ENCODE data around the gene KSR2.

The KSR2 gene

DNA sequence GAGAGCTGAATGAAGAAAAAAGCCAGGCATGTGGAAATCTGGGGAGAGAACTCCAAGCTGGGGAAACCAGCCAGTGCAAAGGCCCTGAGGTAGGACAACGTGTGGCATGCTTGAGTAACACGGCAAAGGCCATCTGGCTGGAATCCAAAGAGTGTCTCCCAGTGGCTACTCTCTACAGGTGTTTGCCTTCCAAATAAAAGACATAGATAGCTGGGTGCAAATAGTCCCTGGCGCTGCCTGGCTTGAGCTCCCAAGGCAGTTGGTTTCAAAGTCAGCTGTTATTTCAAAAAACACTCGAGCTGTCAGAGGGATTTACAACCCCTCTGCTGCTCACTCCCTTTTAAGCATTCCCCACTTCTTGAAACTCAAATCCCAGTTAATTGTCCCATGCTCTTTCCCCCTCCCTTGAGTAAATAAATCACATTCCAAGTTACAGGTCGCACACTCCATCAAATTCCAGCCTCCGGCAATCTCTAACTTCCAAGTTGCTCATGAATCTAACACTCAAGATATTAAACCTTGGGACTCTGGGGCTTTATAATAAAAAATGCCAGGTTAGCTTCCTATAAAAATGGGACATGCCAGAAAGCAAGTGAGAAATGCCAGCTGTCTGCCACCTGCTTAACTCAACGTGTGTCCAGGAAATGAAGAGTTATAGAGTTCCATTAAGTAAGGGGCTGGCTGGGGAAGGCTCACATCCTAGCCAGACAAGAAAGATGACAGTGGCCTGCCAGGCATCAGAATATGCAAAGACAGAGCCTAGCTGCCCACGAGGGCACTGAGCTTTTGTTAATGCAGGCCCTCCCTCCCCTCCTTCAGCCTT, 473.7 kb downstream of the KSR2 start:
- Mint-ChIP-seq H3K27me3 (no peaks in the 10 kb centered on the region), H3K9me3 (no peaks in the 10 kb centered on the region)

DNA sequence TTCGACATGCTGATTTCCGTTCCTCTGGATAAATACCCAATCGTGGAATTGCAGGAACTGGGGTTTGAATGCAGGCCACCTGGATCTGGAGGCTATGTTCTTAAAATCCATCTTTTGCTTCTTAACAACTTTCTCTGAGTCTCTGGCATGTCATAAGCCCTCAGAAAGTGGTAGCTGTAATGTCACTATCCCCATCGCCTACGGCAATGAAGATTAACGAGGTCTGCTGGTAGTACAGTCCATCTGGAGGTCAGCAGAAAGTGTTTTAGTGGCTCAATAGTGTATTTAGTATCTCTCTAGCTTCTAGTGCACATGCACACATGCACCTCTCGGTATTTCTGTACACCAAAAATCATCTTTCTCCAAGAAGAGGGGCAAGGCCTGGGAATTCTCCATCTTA, 477.1 kb downstream of the KSR2 start:
- ATAC-seq, result no peak
- no peak overlapping the region for H3K4me3 Mint-ChIP-seq
- no peaks in the 10 kb centered on the region for H3K36me3 Mint-ChIP-seq (ENCODE audit: low read depth)
- DNase-seq, result no peak
- H3K27ac Mint-ChIP-seq, result no peak overlapping the region
- no peaks in the 10 kb centered on the region for H3K27me3 Mint-ChIP-seq
- H3K9me3 Mint-ChIP-seq, result no peaks in the 10 kb centered on the region
- H3K4me1 Mint-ChIP-seq, result no peaks in the 10 kb centered on the region

More for the DNA sequence above, 473.7 kb downstream of the KSR2 start:
- ATAC-seq (no peak), DNase-seq (no peak)
- Mint-ChIP-seq H3K36me3 (ENCODE audit: low read depth) (no peaks in the 10 kb centered on the region), H3K4me1 (no peaks in the 10 kb centered on the region), H3K27ac (no peak overlapping the region), H3K4me3 (no peak overlapping the region)

DNA sequence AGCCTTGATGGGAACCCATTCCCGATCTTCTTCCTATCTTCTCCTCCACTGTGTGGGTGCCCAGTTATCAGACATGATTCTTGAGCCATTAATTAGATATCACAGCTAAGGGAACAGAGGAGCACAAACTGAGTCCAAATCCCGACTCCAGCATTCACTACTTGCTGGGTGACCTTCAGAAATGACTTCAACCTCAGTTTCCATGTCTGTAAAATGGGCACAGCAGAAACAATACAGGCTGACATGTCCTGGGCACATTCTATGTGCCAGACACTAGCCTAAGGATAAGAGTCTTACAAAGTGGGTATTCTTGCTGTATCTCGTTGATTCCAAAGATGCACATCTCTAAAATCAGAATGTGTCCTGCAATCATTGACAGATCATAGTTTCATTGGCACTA, 478.7 kb downstream of the KSR2 start:
- H3K36me3 Mint-ChIP-seq (ENCODE audit: low read depth), result no peaks in the 10 kb centered on the region
- H3K4me1 Mint-ChIP-seq, result no peaks in the 10 kb centered on the region
- no peak overlapping the region for H3K27ac Mint-ChIP-seq
- ATAC-seq (no peak), DNase-seq (no peak)
- no peak overlapping the region for H3K4me3 Mint-ChIP-seq
- no peaks in the 10 kb centered on the region for H3K9me3 Mint-ChIP-seq
- H3K27me3 Mint-ChIP-seq, result no peaks in the 10 kb centered on the region

DNA sequence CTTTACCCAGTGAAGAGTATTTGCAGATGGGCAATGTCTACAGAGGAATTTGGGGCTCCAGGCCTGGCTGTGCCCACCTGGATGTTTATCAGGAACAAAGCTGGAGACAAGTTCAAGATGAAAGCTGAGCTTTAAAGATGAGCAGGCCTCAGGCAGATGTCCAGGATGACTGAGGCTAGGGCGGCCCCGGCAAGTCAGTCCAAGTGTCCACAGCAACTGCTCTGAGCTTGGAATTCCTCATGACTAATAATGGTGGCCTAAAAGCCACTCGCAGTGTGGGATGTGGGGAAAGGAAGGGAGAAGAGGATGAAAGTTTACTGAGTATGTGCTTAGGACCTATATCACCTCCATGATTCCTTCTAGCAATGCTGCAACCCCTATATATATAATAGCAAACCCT, 479.1 kb downstream of the KSR2 start:
- Mint-ChIP-seq H3K4me3 (no peak overlapping the region), H3K9me3 (no peaks in the 10 kb centered on the region), H3K4me1 (no peaks in the 10 kb centered on the region), H3K27me3 (no peaks in the 10 kb centered on the region), H3K27ac (no peak overlapping the region), H3K36me3 (ENCODE audit: low read depth) (no peaks in the 10 kb centered on the region)
- DNase-seq (no peak), ATAC-seq (no peak)

DNA sequence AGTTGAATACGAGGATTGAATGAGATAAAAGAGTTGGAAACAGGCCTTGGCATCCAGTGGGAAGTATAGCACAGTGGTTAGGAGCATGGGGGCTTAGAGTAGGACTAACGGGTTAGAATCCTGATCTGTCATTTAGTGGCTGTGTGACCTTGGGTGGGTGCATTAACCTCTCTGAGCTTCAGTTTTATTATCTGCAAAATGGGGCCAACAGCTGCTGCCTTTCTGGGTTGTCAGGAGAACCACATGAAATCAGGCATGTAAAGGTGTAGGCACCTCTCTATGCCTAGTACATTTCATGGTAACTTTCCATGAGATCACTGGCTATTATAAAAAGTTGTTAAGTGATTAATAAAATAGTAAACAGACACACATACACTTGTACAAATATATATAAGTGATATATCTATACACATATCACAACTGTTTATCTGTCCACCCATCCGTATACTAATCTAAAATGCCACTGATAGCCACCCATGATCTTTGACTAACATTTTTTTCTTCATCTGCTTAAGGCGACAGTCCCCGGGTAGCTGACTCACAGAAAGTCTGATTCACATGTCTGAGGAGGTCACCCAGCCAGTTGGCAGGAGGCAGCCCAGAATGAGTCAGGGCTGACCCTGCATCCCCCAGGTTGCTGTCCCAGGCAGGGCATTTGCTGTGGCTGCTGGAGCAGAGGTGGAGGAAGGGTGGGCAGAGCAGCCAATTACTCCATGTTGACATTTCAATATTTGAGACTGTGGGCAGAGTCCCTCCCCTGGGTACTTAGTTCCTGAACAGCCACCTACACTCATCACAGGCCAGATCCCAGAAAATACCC, 481.7 kb downstream of the KSR2 start:
- H3K4me3 Mint-ChIP-seq, result no peak overlapping the region
- H3K9me3 Mint-ChIP-seq, result no peaks in the 10 kb centered on the region
- no peak for DNase-seq
- H3K36me3 Mint-ChIP-seq (ENCODE audit: low read depth), result no peaks in the 10 kb centered on the region
- H3K27me3 Mint-ChIP-seq, result no peaks in the 10 kb centered on the region
- no peaks in the 10 kb centered on the region for H3K4me1 Mint-ChIP-seq
- peak; percentile 63 for ATAC-seq
- no peak overlapping the region for H3K27ac Mint-ChIP-seq

DNA sequence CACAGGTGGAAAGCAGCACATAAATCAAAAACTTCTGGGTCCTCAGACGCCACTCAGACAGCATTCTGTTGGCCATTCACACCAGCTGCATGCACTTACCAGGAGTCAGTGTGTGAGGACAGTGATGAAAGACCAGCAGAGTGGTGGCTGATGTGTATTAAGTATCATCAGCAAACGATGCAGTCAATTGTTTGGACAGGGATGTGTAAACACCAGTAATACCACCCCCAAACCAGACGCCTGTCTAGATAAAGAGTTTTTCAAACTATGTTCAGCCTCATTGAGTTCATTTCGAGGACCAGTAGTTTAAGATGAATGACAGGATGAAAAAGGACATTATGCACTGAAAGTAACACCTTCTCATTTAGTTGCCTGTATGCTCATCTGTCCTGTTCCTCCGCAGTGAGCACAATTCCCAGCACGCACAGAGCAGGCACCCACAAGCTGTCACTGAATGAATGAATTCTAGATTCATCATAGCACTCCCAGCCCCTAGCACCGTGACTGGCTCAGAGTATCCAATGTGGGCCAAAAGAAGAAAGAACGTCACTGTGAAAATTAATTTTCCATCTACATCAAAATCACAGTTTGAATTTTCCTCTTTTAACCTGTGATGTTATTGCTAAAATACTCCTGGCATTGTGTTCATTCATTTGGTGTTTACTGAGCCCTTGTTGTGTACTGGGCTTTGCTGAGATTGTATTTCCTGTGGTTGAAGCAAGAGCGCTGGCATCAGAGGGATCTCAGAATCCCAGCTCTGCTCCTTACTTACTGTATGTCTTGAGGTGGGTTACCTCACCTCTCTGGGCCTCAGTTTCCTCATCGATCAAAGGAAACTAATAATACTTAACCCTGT, 482.6 kb downstream of the KSR2 start:
- Mint-ChIP-seq H3K4me3 (no peak overlapping the region), H3K27me3 (no peaks in the 10 kb centered on the region), H3K27ac (no peak overlapping the region), H3K36me3 (ENCODE audit: low read depth) (no peaks in the 10 kb centered on the region), H3K9me3 (no peaks in the 10 kb centered on the region), H3K4me1 (no peaks in the 10 kb centered on the region)
- DNase-seq (no peak), ATAC-seq (no peak)

DNA sequence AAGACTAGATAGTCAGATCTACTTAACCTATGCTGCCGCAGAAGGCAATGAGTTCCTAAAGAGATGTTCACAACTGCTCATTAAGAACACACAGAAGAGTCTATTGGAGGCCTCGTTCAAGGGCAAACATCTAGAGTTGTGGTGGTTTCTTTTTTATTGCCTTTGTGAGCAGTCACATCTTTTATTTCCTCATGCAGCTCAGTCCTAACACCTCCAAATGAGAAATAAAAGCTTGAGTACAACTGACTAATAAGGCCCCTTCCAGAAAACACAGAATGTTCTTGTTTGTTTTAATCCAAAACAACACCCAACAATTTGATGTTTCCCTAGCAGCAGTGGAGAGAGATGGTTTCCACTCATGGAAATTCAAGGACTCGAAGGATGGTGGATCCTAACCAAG, 483.9 kb downstream of the KSR2 start:
- H3K27me3 Mint-ChIP-seq, result no peaks in the 10 kb centered on the region
- ATAC-seq (no peak), DNase-seq (no peak)
- no peak overlapping the region for H3K4me3 Mint-ChIP-seq
- no peaks in the 10 kb centered on the region for H3K9me3 Mint-ChIP-seq
- H3K4me1 Mint-ChIP-seq, result no peaks in the 10 kb centered on the region
- H3K36me3 Mint-ChIP-seq (ENCODE audit: low read depth), result no peaks in the 10 kb centered on the region
- H3K27ac Mint-ChIP-seq, result no peak overlapping the region

DNA sequence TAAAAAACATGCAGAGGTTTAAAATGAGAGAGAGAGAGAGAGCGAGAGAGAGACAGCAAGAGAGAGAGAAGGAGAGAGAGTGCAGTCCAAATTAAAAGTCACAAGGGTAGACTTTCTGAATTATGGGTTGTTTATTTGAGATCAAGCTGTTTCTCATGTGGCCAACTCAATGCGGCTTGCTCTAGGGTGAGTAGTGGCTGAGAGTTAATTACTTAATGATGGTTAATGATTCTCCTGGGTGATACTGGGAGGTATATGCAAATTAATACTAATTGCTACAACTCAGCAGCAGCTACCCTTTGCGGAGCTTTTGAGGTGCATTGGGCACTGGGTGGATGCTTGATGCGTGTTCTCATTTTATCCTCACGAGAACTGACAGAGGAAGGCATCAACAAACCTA, 485.3 kb downstream of the KSR2 start:
- ATAC-seq, result no peak
- no peaks in the 10 kb centered on the region for H3K4me1 Mint-ChIP-seq
- no peaks in the 10 kb centered on the region for H3K27me3 Mint-ChIP-seq
- no peaks in the 10 kb centered on the region for H3K9me3 Mint-ChIP-seq
- H3K4me3 Mint-ChIP-seq, result no peak overlapping the region
- no peak overlapping the region for H3K27ac Mint-ChIP-seq
- DNase-seq, result no peak
- H3K36me3 Mint-ChIP-seq (ENCODE audit: low read depth), result no peaks in the 10 kb centered on the region

DNA sequence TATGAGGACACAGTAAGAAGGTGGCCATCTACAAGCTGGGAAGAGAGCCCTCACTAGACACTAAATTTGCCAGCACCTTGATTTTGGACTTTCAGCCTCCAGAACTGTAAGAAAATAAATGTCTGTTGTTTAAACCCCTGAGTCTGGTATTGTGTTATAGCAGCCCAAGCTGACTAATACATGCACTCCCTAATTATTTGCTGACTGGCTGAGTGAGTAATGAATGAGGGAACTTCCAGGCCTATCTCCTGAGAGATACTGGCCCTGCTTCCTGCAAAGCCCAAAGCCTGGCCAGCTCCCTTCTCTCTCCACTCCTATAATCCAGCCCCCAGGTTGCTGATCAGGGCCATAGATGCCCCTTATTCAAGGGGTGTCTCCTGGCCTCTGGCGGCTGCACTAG, 487.3 kb downstream of the KSR2 start:
- Mint-ChIP-seq H3K4me3 (no peak overlapping the region), H3K27me3 (no peaks in the 10 kb centered on the region), H3K36me3 (ENCODE audit: low read depth) (no peaks in the 10 kb centered on the region), H3K9me3 (no peaks in the 10 kb centered on the region), H3K27ac (no peak overlapping the region), H3K4me1 (no peaks in the 10 kb centered on the region)
- ATAC-seq, result no peak
- DNase-seq, result no peak

DNA sequence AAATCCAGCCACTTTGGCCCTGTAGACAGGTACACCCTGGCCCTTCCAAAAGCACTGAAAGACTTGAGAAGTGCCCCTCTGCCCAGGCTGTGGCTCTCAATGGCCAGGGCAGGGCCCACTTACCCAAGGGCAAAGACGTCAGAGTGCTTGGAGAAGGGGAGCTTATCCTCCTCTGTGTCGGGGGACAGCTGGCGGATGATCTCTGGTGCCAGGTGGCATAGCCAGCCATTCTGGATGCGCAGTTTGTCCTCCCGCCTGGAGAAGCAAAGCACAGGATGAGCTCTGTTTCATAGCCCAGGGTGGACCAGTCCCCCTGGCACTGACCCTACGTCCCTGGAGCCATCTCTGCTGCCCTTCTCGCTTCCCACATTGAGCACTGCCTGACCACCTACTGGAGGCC, 492.4 kb downstream of the KSR2 start:
- Mint-ChIP-seq H3K4me1 (no peaks in the 10 kb centered on the region), H3K36me3 (ENCODE audit: low read depth) (no peaks in the 10 kb centered on the region), H3K27me3 (no peaks in the 10 kb centered on the region), H3K9me3 (no peaks in the 10 kb centered on the region), H3K27ac (no peak overlapping the region), H3K4me3 (no peak overlapping the region)
- no peak for ATAC-seq
- no peak for DNase-seq

DNA sequence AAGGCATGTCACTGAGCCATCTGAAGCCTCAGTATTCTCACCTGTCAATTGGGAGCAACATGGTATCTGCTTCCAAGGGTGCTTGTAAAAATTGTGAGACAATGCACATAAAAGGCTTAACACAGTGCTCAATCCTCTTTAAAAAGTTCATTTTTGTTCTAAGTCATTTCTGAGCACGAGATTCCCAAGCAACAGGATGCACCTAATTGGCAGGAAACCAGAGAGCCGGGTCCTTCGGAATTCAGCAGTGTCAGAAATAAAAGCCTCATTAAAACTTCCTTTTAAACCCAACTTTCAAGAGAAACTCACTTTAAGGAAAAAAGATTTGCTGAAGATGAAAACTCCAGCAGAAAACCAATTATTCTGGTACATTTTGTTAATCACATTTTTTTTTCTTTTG, 494.9 kb downstream of the KSR2 start:
- H3K4me1 Mint-ChIP-seq, result no peaks in the 10 kb centered on the region
- no peak for DNase-seq
- no peak overlapping the region for H3K4me3 Mint-ChIP-seq
- H3K36me3 Mint-ChIP-seq (ENCODE audit: low read depth), result no peaks in the 10 kb centered on the region
- no peak for ATAC-seq
- H3K9me3 Mint-ChIP-seq, result peaks cover 5% of the 10 kb centered on the region
- H3K27ac Mint-ChIP-seq, result no peak overlapping the region
- no peaks in the 10 kb centered on the region for H3K27me3 Mint-ChIP-seq

DNA sequence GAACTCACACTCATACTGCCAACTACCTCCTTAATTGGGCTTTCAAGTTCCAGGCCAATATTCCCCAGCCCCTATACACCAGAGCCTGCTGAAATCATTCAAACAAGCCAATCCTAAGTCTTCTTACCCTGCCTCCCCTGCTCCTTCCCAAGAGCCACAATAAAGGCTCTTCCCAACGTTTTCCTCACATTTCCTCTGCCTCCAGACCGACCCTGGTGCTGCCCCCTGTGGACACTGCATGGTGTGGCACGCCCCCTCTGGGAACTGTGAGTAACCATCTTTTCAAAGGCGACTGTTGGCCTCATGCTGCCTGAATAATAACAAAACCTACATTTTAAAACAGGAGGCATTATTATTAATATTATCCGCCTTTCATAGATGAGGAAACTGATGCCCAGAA, 495.8 kb downstream of the KSR2 start:
- DNase-seq (no peak), ATAC-seq (no peak)
- H3K36me3 Mint-ChIP-seq (ENCODE audit: low read depth), result no peaks in the 10 kb centered on the region
- no peak overlapping the region for H3K4me3 Mint-ChIP-seq
- peaks cover 5% of the 10 kb centered on the region for H3K9me3 Mint-ChIP-seq
- no peaks in the 10 kb centered on the region for H3K4me1 Mint-ChIP-seq
- H3K27me3 Mint-ChIP-seq, result no peaks in the 10 kb centered on the region
- H3K27ac Mint-ChIP-seq, result no peak overlapping the region

DNA sequence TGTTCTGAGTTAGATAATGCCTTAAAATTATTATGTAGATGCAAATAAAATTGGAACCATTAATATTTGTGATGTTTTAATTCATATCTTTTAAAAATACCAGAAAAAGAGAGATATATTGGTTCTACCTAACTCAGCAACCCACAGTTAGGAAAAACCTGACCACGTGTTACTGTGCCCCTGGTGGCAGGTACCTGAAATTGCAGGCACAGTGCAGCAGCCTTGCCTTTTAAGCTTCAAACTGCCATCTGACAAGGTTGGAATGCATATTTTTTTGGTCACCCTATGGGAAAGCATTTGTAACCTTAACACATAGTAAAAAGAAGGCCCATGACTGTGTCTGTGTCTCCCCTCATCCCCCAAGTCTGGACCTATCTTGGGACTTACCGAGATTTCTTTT, 498.0 kb downstream of the KSR2 start:
- H3K4me1 Mint-ChIP-seq, result no peaks in the 10 kb centered on the region
- no peaks in the 10 kb centered on the region for H3K36me3 Mint-ChIP-seq (ENCODE audit: low read depth)
- H3K9me3 Mint-ChIP-seq, result peaks cover 5% of the 10 kb centered on the region
- DNase-seq (no peak), ATAC-seq (no peak)
- H3K4me3 Mint-ChIP-seq, result no peak overlapping the region
- H3K27me3 Mint-ChIP-seq, result no peaks in the 10 kb centered on the region
- no peak overlapping the region for H3K27ac Mint-ChIP-seq

DNA sequence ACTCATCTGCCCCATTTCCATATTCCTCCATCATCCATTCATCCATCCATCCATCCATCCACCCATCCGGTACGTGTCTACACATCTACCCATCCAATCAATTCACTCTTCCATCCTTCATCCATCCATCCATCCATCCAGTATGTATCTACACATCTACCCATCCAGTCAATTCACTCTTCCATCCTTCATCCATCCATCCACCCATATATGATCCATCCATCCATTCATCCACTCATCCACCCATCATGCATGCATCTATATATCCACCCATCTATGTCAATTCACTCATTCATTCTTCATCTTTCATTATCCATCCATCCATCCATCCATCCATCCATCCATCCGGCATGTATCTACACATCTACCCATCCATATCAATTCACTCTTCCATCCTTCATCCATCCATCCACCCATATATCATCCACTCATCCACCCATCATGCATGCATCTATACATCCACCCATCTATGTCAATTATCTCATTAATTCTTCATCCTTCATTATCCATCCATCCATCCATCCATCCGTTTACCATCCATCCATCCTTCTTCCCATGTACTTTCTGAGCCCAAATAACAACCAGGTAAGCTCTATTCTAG, 498.8 kb downstream of the KSR2 start:
- H3K36me3 Mint-ChIP-seq (ENCODE audit: low read depth), result no peaks in the 10 kb centered on the region
- no peak for DNase-seq
- no peaks in the 10 kb centered on the region for H3K27me3 Mint-ChIP-seq
- H3K4me3 Mint-ChIP-seq, result no peak overlapping the region
- peaks cover 5% of the 10 kb centered on the region for H3K9me3 Mint-ChIP-seq
- H3K4me1 Mint-ChIP-seq, result no peaks in the 10 kb centered on the region
- ATAC-seq, result no peak
- no peak overlapping the region for H3K27ac Mint-ChIP-seq
